PC-9 (cell line): ENCODE results near the gene PTPRF. TPM values are rescaled to one million over a fixed set of nuclear protein-coding genes. Genes with fewer than 3 reads are reported as not detected.

Experiments used
- BruUV-seq: library from RNA; stranded (reverse); fragments of 400-500 nt; replicated peaks from 2 replicates; lab custom pipeline; 2021; lab: Mats Ljungman, UMichigan
- CTCF ChIA-PET: fragments of 300-600 bp; sonication (Branson Sonifier 250); formaldehyde crosslinking; loops from one replicate; lab custom pipeline; 2022; ENCODE audit warnings: antibody characterized with exemption; lab: Charles Lee
- POLR2A ChIA-PET: fragments of 300-600 bp; sonication (Branson Sonifier 250); formaldehyde crosslinking; loops from one replicate; lab custom pipeline; 2022; ENCODE audit warnings: antibody characterized with exemption; ENCODE audit not compliant: unreplicated experiment; lab: Charles Lee
- DNase-seq, 2 experiments: peaks; one replicate each; pipeline versions ENCODE4 v3.0.0 to v3.0.0-alpha.2; 2015 to 2022; ENCODE audit warnings: mixed read lengths in 1 of 2
- H2AFZ ChIP-seq: fragments of 200-600 bp; sonication (generic); 2 replicates; pipeline ENCODE4 v1.8.1; 2017; ENCODE audit warnings: antibody characterized with exemption
- H3F3A ChIP-seq: fragments of 200-600 bp; sonication (generic); 2 replicates; pipeline ENCODE4 v1.8.1; 2017; ENCODE audit warnings: antibody characterized with exemption, mild to moderate bottlenecking, low read depth; ENCODE audit not compliant: insufficient read depth
- H3K27ac ChIP-seq: fragments of 200-600 bp; sonication (generic); 2 replicates; pipeline ENCODE4 v1.6.1; 2016; ENCODE audit warnings: mixed run types
- H3K27me3 ChIP-seq: fragments of 200-600 bp; sonication (generic); 2 replicates; pipeline ENCODE4 v1.6.1; 2016; ENCODE audit warnings: low read depth, mixed run types; ENCODE audit not compliant: insufficient read depth
- H3K36me3 ChIP-seq: fragments of 200-600 bp; sonication (generic); 2 replicates; pipeline ENCODE4 v1.6.1; 2016; ENCODE audit warnings: low read depth, mixed run types
- H3K4me1 ChIP-seq: fragments of 200-600 bp; sonication (generic); replicated peaks from 2 replicates; pipeline ENCODE4 v1.6.1; 2016; ENCODE audit warnings: mixed run types; ENCODE audit not compliant: insufficient read depth
- H3K4me2 ChIP-seq: fragments of 200-600 bp; sonication (generic); 2 replicates; pipeline ENCODE4 v1.6.1; 2017; ENCODE audit warnings: mixed run types
- H3K4me3 ChIP-seq: fragments of 200-600 bp; sonication (generic); 2 replicates; pipeline ENCODE4 v1.6.1; 2016; ENCODE audit warnings: mixed run types
- H3K79me2 ChIP-seq: fragments of 200-600 bp; sonication (generic); 2 replicates; pipeline ENCODE4 v1.6.1; 2017; ENCODE audit warnings: low read depth, mixed run types
- H3K9me2 ChIP-seq: fragments of 200-600 bp; sonication (generic); 2 replicates; pipeline ENCODE4 v1.8.1; 2017; ENCODE audit warnings: mild to moderate bottlenecking; ENCODE audit not compliant: insufficient read depth
- H3K9me3 ChIP-seq: fragments of 200-600 bp; sonication (generic); 2 replicates; pipeline ENCODE4 v1.8.1; 2016; ENCODE audit warnings: low read depth; ENCODE audit not compliant: insufficient read depth
- H4K20me1 ChIP-seq: fragments of 200-600 bp; sonication (generic); 2 replicates; pipeline ENCODE4 v1.8.1; 2017; ENCODE audit not compliant: insufficient read depth
- EZH2 ChIP-seq: fragments of 200-600 bp; sonication (generic); IDR thresholded peaks from 2 replicates; pipeline ENCODE4 v1.8.0; 2017; ENCODE audit warnings: antibody characterized with exemption, low read depth
- intact Hi-C: fragments of 100-400 bp; cut with micrococcal nuclease; formaldehyde crosslinking; loops from one replicate; pipeline ENCODE4 v1.10.0; 2022; ENCODE audit not compliant: unreplicated experiment
- total RNA-seq: library from RNA; stranded (reverse); gene quantifications from 2 replicates; pipeline ENCODE4 v1.2.3, GENCODE V29; 2021
- TF ChIP-seq, protein P1 (sequence below): fragments of 200-600 bp; sonication (generic); conservative IDR thresholded peaks from 2 replicates; pipeline ENCODE4 v1.6.1; 2017; ENCODE audit warnings: mixed run types, antibody characterized with exemption, mild to moderate bottlenecking, moderate library complexity

Gene PTPRF
- total RNA-seq, 1 experiment from 2014 or later, result 359 TPM

DNA sequence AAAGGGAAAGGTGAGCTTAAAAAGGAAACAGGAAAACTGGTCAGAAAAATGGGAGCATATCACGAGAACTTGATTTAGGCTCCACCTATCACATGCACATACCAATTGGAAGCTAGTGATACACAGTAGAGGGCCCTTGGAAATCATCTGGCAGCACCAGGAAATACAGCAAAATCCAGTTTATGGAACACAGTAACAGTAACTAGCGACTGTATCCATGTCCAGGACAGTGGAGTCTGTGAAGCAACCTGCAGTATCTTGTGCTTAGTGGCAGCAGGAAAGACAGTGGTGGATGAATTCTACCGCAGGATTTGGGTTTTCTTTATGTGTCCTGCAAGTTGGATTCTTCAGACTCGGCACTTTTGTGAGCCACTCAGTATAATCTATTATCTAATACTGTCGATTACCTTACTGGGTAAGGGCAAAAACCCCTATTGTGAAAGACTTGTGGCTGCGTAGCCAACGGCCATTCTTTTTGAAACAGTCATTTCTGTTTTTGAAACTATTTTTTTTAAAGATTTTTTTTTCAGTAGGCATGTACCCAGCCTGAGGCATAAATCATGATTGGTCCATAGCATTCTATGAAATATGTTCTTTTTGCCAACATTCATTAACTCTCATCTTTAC is 117.7 kb downstream of the PTPRF start:
- CTCF ChIA-PET, result interaction anchor here (1.0 to 1.4 kb wide), 2 partner anchors 282 to 421 kb away, joined by 4 read pairs; no protein-coding TSS in a partner anchor
- intact Hi-C loops, result loop anchor here (5.0 kb wide), 1 partner anchor 706 kb away; no protein-coding TSS in a partner anchor
- no peak overlapping the region; the same call in 1 of the 2 replicates for H2AFZ ChIP-seq
- H3K27me3 ChIP-seq, result no peaks in the 10 kb centered on the region
- peak overlapping the region; percentile 79 for H3K27ac ChIP-seq
- H4K20me1 ChIP-seq, result peaks cover 22% of the 10 kb centered on the region
- peaks cover 30% of the 10 kb centered on the region; the same call in 1 of the 2 replicates for H3F3A ChIP-seq
- H3K79me2 ChIP-seq, result peaks cover 30% of the 10 kb centered on the region
- H3K36me3 ChIP-seq, result peaks cover 3% of the 10 kb centered on the region; the same call in 1 of the 2 replicates
- POLR2A ChIA-PET, result interaction anchor here (0.5 to 2.9 kb wide), 3 partner anchors 12 to 116 kb away, joined by 7 to 18 read pairs (median 18); no protein-coding TSS in a partner anchor
- H3K4me3 ChIP-seq, result peak overlapping the region; percentile 86; the same call in 1 of the 2 replicates
- BruUV-seq, result no TSS peak
- H3K9me3 ChIP-seq, result no peaks in the 10 kb centered on the region
- peak; percentile 33 to 69 for DNase-seq
- TF ChIP-seq, protein P1, sequence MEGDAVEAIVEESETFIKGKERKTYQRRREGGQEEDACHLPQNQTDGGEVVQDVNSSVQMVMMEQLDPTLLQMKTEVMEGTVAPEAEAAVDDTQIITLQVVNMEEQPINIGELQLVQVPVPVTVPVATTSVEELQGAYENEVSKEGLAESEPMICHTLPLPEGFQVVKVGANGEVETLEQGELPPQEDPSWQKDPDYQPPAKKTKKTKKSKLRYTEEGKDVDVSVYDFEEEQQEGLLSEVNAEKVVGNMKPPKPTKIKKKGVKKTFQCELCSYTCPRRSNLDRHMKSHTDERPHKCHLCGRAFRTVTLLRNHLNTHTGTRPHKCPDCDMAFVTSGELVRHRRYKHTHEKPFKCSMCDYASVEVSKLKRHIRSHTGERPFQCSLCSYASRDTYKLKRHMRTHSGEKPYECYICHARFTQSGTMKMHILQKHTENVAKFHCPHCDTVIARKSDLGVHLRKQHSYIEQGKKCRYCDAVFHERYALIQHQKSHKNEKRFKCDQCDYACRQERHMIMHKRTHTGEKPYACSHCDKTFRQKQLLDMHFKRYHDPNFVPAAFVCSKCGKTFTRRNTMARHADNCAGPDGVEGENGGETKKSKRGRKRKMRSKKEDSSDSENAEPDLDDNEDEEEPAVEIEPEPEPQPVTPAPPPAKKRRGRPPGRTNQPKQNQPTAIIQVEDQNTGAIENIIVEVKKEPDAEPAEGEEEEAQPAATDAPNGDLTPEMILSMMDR, result no peak
- no peak for TF ChIP-seq EZH2
- peak overlapping the region; percentile 75 for H3K4me2 ChIP-seq
- no peaks in the 10 kb centered on the region for H3K9me2 ChIP-seq
- H3K4me1 ChIP-seq, result peaks cover 44% of the 10 kb centered on the region

GRCh38 chr1:43648876-43649477 is 118.3 kb downstream of the PTPRF start:
- H3F3A ChIP-seq, result peaks cover 30% of the 10 kb centered on the region; the same call in 1 of the 2 replicates
- ChIA-PET CTCF (interaction anchor here (1.4 kb wide), 1 partner anchor 422 kb away, joined by 4 read pairs; no protein-coding TSS in a partner anchor), POLR2A (interaction anchor here (0.6 to 2.9 kb wide), 9 partner anchors 13 to 1152 kb away, joined by 3 to 18 read pairs (median 10); no protein-coding TSS in a partner anchor)
- H3K27ac ChIP-seq, result peak overlapping the region; percentile 79
- no peak for DNase-seq
- H2AFZ ChIP-seq, result peak overlapping the region; percentile 83
- intact Hi-C loops, result loop anchor here (5.0 kb wide), 1 partner anchor 707 kb away; no protein-coding TSS in a partner anchor
- no peaks in the 10 kb centered on the region for H3K9me2 ChIP-seq
- peaks cover 38% of the 10 kb centered on the region for H3K4me1 ChIP-seq
- H3K4me2 ChIP-seq, result peak overlapping the region; percentile 75
- H3K79me2 ChIP-seq, result peaks cover 37% of the 10 kb centered on the region
- no peaks in the 10 kb centered on the region for H3K27me3 ChIP-seq
- H3K4me3 ChIP-seq, result peak overlapping the region; percentile 86
- peaks cover 9% of the 10 kb centered on the region for H3K36me3 ChIP-seq
- TF ChIP-seq EZH2, result no peak
- TF ChIP-seq, protein P1, result no peak
- BruUV-seq, result no TSS peak
- H3K9me3 ChIP-seq, result no peaks in the 10 kb centered on the region
- H4K20me1 ChIP-seq, result peaks cover 28% of the 10 kb centered on the region
